HG03175 (cell line): ENCODE measurements around the gene DDX49.

Source experiments
- ATAC-seq: cut with Tn5 transposase; IDR thresholded peaks from one replicate; pipeline ENCODE4 v1.9.1; 2021; ENCODE audit warnings: mild to moderate bottlenecking, moderate library complexity; ENCODE audit not compliant: unreplicated experiment

Gene DDX49

DNA sequence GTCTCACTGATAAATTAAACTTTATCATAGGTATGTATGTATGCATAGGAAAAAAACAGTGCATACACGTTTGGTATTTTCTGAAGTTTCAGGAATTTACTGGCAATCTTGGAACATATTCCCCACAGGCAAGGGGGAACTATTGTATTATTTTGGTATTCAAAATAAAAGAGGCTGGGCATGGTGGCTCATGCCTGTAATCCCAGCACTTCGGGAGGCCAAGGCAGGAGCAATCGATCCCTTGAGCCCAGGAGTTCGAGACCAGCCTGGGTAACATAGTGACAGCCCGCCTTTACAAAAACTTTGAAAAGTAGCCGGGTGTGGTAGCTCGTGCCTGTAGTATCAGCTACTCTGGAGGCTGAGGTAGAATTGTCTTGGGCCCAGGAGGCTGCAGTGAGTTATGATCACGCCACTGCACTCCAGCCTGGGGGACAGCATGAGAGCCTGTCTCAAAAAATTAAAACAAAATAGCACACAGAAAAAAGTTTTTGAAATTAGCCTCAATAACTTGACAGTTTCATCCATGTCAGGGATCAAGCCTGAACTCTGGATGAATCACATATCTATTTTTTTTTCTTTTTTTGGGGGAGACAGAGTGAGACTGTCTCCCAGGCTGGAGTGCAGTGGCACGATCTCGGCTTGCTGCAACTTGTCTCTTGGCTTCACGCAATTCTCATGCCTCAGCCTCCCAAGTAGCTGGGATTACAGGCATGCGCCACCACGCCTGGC lies 50.6 kb downstream of the DDX49 start:
- no peak for ATAC-seq

DNA sequence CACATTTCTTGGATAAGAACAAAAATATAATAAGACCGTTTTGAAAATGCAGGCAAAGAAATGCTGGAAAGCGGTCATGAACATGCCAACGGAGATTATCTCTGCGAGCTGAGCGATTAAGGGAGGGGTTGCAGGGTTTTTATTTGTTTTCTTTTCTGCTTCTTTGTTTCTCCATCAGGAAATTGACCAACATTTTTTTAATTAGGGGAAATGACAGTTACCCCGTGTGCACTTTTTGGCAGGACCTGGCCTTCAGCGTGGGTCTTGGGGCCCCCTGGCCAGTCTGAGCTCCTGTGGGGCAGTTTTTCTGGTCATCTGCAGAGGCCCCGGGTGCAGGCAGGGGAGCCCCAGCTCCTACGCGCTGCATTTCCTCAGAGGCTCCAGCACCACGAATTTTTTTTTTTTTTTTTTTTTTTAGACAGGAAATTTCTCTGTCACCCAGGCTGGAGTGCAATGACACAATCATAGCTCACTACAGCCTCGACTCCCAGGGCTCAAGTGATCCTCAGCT lies 52.8 kb downstream of the DDX49 start:
- ATAC-seq, result no peak

DNA sequence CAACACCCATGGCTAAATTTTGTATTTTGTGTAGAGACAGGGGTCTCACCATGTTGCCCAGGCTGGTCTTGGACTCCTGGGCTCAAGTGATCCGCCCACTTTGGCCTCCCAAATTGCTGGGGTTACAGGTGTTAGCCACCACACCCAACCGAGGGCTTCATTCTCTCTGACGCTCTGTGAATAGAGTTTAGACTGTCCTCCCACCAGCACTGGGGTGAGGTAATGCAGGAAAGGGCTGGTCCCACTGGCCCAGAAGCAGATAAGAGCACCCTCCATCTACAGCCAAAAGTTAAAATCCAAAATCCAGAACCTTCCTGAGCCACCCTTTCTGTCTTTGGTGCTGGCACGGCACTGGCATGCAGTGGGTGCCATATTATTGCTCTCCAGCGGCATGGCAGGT lies 53.3 kb downstream of the DDX49 start:
- no peak for ATAC-seq

DNA sequence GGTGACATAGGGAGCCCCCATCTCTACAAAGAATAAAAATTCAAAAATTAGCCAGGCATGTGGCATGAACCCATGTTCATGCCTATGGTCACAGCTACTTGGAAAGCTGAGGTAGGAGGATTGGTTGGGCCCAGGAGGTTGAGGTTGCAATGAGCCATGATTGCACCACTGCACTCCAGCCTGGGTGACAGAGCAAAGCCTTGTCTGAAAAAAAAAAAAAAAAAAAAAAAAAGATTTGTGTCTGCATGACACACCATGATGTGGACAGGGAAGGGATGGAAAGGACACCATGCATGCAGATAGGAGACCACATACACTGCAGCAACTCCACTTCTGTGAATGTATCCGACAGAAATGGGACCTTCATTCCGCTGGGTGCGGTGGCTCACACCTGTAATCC lies 55.5 kb downstream of the DDX49 start:
- ATAC-seq, result no peak

DNA sequence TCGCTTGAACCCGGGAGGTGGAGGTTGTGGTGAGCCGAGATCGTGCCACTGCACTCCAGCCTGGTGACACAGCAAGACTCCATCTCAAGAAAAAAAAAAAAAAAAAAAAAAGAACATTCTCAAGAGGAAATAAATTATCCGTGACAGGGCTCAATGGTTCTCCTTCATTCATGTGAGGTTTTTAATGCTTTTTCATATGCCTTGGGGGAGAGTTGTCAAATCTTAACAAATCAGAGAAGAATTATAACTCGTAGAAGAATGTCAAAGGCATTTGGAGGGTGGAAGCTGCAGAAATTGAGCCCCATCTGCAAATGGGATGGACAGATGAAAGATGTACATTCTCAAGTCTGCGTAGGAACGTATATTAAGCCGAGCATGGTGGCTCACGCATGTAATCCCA lies 56.4 kb downstream of the DDX49 start:
- no peak for ATAC-seq
